ENCODE results near the gene KIDINS220. TPM values are rescaled to one million over a fixed set of nuclear protein-coding genes. Genes with fewer than 3 reads are reported as not detected.

The KIDINS220 gene
- total and polyA plus RNA-seq, 9 donors = 39.9 to 70.0 (median 53.5) TPM

Other genes starting within 250 kb of the KIDINS220 start
- 39.7 TPM for gene ID2, start 155.6 kb downstream of the KIDINS220 start, total RNA-seq
- gene ID2, start 155.6 kb downstream of the KIDINS220 start, polyA plus RNA-seq (ENCODE audit: insufficient read depth in 1 of 8, insufficient read length in 8 of 8, low replicate concordance in 1 of 8) = 10 to 100 TPM; 23.8 to 77.4 (median 38.8) TPM
- 59.9 TPM for gene MBOAT2, start 166.1 kb upstream of the KIDINS220 start, total RNA-seq
- gene MBOAT2, start 166.1 kb upstream of the KIDINS220 start, polyA plus RNA-seq (ENCODE audit: insufficient read depth in 1 of 8, insufficient read length in 8 of 8, low replicate concordance in 1 of 8) = 10 to 100 TPM; 44.1 to 85.5 (median 57.7) TPM